Daoy (cell line): ENCODE measurements around the gene LRRC26. TPM values are rescaled to one million over a fixed set of nuclear protein-coding genes. Genes with fewer than 3 reads are reported as not detected.

ENCODE experiments used
- total RNA-seq: library from RNA; depleted of rRNA; stranded (reverse); fragments of >200 nt; shearing (Covaris generic); gene quantifications from 2 replicates; pipeline ENCODE4 v1.2.3, GENCODE V29; 2014; rRNA removed

LRRC26 gene
- total RNA-seq, 1 experiment from 2014 or later = not detected

Other genes with a start within 250 kb of the LRRC26 start
- gene FBXW5, start 225.3 kb downstream of the LRRC26 start, total RNA-seq = 98.8 and 99.2 TPM in 2 replicates
- 1.2 TPM in 1 of 2 replicates, not detected in the other for gene C8G, start 224.8 kb downstream of the LRRC26 start, total RNA-seq
- not detected in 2 replicates for gene LCN12, start 217.8 kb downstream of the LRRC26 start, total RNA-seq
- not detected in 2 replicates for gene PTGDS, start 192.5 kb downstream of the LRRC26 start, total RNA-seq
- gene LCNL1, start 187.1 kb downstream of the LRRC26 start, total RNA-seq = not detected in 2 replicates
- 60.5 and 66.9 TPM in 2 replicates for gene PAXX, start 177.6 kb downstream of the LRRC26 start, total RNA-seq
- 0.18 and 3.9 TPM in 2 replicates for gene CLIC3, start 173.5 kb downstream of the LRRC26 start, total RNA-seq
- gene ABCA2, start 141.8 kb downstream of the LRRC26 start, total RNA-seq = 1.2 and 2.2 TPM in 2 replicates
- not detected in 2 replicates for gene FUT7, start 138.0 kb downstream of the LRRC26 start, total RNA-seq
- 15.9 and 17.4 TPM in 2 replicates for gene NPDC1, start 123.9 kb downstream of the LRRC26 start, total RNA-seq
- gene ENTPD2, start 116.0 kb downstream of the LRRC26 start, total RNA-seq = not detected in 2 replicates
- 69.8 and 86.6 TPM in 2 replicates for gene SAPCD2, start 99.5 kb downstream of the LRRC26 start, total RNA-seq
- 6.1 and 12.4 TPM in 2 replicates for gene UAP1L1, start 92.5 kb downstream of the LRRC26 start, total RNA-seq
- gene MAN1B1, start 83.1 kb downstream of the LRRC26 start, total RNA-seq = 57.5 and 61.9 TPM in 2 replicates
- 23.0 and 35.4 TPM in 2 replicates for gene DPP7, start 55.3 kb downstream of the LRRC26 start, total RNA-seq
- 0.06 TPM in 1 of 2 replicates, not detected in the other for gene GRIN1, start 30.9 kb downstream of the LRRC26 start, total RNA-seq
- not detected in 2 replicates for gene TMEM210, start 2.0 kb upstream of the LRRC26 start, total RNA-seq
- gene ANAPC2, start 18.5 kb upstream of the LRRC26 start, total RNA-seq = 11.3 and 23.5 TPM in 2 replicates
- 169 and 188 TPM in 2 replicates for gene SSNA1, start 18.6 kb upstream of the LRRC26 start, total RNA-seq
- 11.7 and 12.8 TPM in 2 replicates for gene TPRN, start 30.7 kb upstream of the LRRC26 start, total RNA-seq
- 62.3 and 65.4 TPM in 2 replicates for gene TMEM203, start 35.6 kb upstream of the LRRC26 start, total RNA-seq
- 14.3 and 15.3 TPM in 2 replicates for gene NDOR1, start 35.6 kb upstream of the LRRC26 start, total RNA-seq
- gene RNF208, start 52.2 kb upstream of the LRRC26 start, total RNA-seq = not detected in 2 replicates
- gene CYSRT1, start 55.1 kb upstream of the LRRC26 start, total RNA-seq = 0.91 TPM in 1 of 2 replicates, not detected in the other
- gene RNF224, start 57.5 kb upstream of the LRRC26 start, total RNA-seq = 0.21 TPM in 1 of 2 replicates, not detected in the other
- not detected in 2 replicates for gene SLC34A3, start 60.9 kb upstream of the LRRC26 start, total RNA-seq
- gene TUBB4B, start 71.2 kb upstream of the LRRC26 start, total RNA-seq = 294 and 321 TPM in 2 replicates
- gene STPG3, start 81.2 kb upstream of the LRRC26 start, total RNA-seq = not detected in 2 replicates
- 62.2 and 74.7 TPM in 2 replicates for gene NELFB, start 85.3 kb upstream of the LRRC26 start, total RNA-seq
- 13.4 and 18.7 TPM in 2 replicates for gene TOR4A, start 107.7 kb upstream of the LRRC26 start, total RNA-seq
- gene NRARP, start 132.2 kb upstream of the LRRC26 start, total RNA-seq = 3.5 and 10.0 TPM in 2 replicates